K562 (cell line): Measurements from ENCODE around the gene FAM81B. TPM values are rescaled to one million over a fixed set of nuclear protein-coding genes. Genes with fewer than 3 reads are reported as not detected.

Source experiments
- ATAC-seq: fragments of 200-7000 bp; cut with Tn5 transposase; 3 replicates; pipeline ENCODE4 v1.9.1; 2020; ENCODE audit warnings: moderate library complexity
- BruUV-seq: library from RNA; stranded (reverse); fragments of 400-500 nt; replicated peaks from 2 replicates; lab custom pipeline; 2021; lab: Mats Ljungman, UMichigan
- CTCF ChIA-PET: fragments of 300-600 bp; formaldehyde crosslinking; extraction: SDS; loops from one replicate; lab custom pipeline; 2021; ENCODE audit warnings: low intra/inter-chr PET ratio; lab: Yijun Ruan, JAX
- POLR2A ChIA-PET: fragments of 300-600, 350-650 bp; sonication (Branson Sonifier 250); formaldehyde crosslinking; extraction: SDS; loops from one replicate; lab custom pipeline; 2021; ENCODE audit warnings: antibody characterized with exemption, inconsistent platforms; lab: Yijun Ruan, JAX
- DNase-seq, 4 experiments: peaks; one replicate each; pipeline versions ENCODE4 v3.0.0 to v3.0.0-alpha.2; 2011 to 2018; ENCODE audit warnings: low spot score in 3 of 4, mixed read lengths in 3 of 4; ENCODE audit errors: extremely low read depth in 1 of 4
- FAIRE-seq: peaks from 2 replicates; lab custom pipeline; 2011; peaks lifted over from hg19 to GRCh38; lab: Jason Lieb, UNC
- H2AFZ ChIP-seq: 2 replicates; pipeline ENCODE4 v1.6.0; 2011; ENCODE audit warnings: low read depth, low read length, control low read depth, inconsistent platforms
- H3K27ac ChIP-seq: fragments of 200-600 bp; 3 replicates; pipeline ENCODE4 v1.8.0; 2011; ENCODE audit warnings: low read depth, mild to moderate bottlenecking, control low read depth, inconsistent platforms, low read length, moderate library complexity, mixed read lengths; ENCODE audit errors: extremely low read depth
- H3K27me3 ChIP-seq, 2 experiments: fragments of 300-600 bp in 1 of 2; 2 replicates in 1 of 2; 3 replicates in 1 of 2; pipeline versions ENCODE4 v1.6.0 to v1.8.0; 2011; ENCODE audit warnings: inconsistent platforms in 2 of 2, low read length in 2 of 2, mild to moderate bottlenecking in 1 of 2, mixed read lengths in 1 of 2, moderate library complexity in 1 of 2; ENCODE audit not compliant: control insufficient read depth in 2 of 2, insufficient read depth in 2 of 2
- H3K36me3 ChIP-seq: fragments of 300-600 bp; 3 replicates; pipeline ENCODE4 v1.8.0; 2011; ENCODE audit warnings: mild to moderate bottlenecking, low read length, inconsistent platforms; ENCODE audit not compliant: control insufficient read depth, insufficient read depth
- H3K4me1 ChIP-seq, 2 experiments: fragments of 200-600 bp in 1 of 2; replicated peaks in 1 of 2; 2 replicates in 1 of 2; 3 replicates in 1 of 2; pipeline versions ENCODE4 v1.5.1 to v1.8.0; 2011; ENCODE audit warnings: inconsistent platforms in 2 of 2, low read length in 2 of 2, mild to moderate bottlenecking in 1 of 2, mixed read lengths in 1 of 2, moderate library complexity in 1 of 2; ENCODE audit not compliant: control insufficient read depth in 2 of 2, insufficient read depth in 2 of 2
- H3K4me2 ChIP-seq: 2 replicates; pipeline ENCODE4 v1.6.1; 2011; ENCODE audit warnings: low read length, control low read depth, inconsistent platforms, mixed read lengths; ENCODE audit not compliant: insufficient read depth
- H3K4me3 ChIP-seq: fragments of 200-600 bp; sonication (generic), shearing (Covaris generic); 2 replicates; pipeline ENCODE4 v1.5.1; 2016; ENCODE audit warnings: control low read depth, inconsistent platforms
- H3K79me2 ChIP-seq: fragments of 200-600 bp; 3 replicates; pipeline ENCODE4 v1.8.0; 2011; ENCODE audit warnings: low read length, inconsistent platforms; ENCODE audit not compliant: control insufficient read depth, insufficient read depth
- H3K9ac ChIP-seq, 2 experiments: 2 replicates each; pipeline versions ENCODE4 v1.6.0 to v1.6.1; 2011; ENCODE audit warnings: low read depth in 2 of 2, low read length in 2 of 2, control low read depth in 1 of 2, inconsistent platforms in 1 of 2, mild to moderate bottlenecking in 1 of 2, mixed read lengths in 1 of 2; ENCODE audit not compliant: insufficient read depth in 1 of 2
- H3K9me1 ChIP-seq: one replicate; pipeline ENCODE4 v1.6.0; 2011; ENCODE audit warnings: inconsistent platforms, mild to moderate bottlenecking, low read length, moderate library complexity; ENCODE audit not compliant: control insufficient read depth, insufficient read depth
- H3K9me3 ChIP-seq: replicated peaks from 2 replicates; pipeline ENCODE4 v1.5.1; 2011; ENCODE audit warnings: low read depth, low read length, inconsistent platforms; ENCODE audit not compliant: control insufficient read depth, insufficient read depth
- H4K20me1 ChIP-seq: replicated peaks from 2 replicates; pipeline ENCODE4 v1.6.1; 2011; ENCODE audit warnings: low read length, inconsistent platforms, mixed read lengths; ENCODE audit not compliant: control insufficient read depth, insufficient read depth
- CREBBP ChIP-seq: IDR thresholded peaks from one replicate; pipeline ENCODE4 v1.6.1; 2012; ENCODE audit warnings: low read depth, mild to moderate bottlenecking, control low read depth, inconsistent platforms, low read length
- NCOA4 ChIP-seq: fragments of 450-650 bp; IDR thresholded peaks from 2 replicates; pipeline ENCODE4 v1.6.1; 2018; ENCODE audit warnings: mild to moderate bottlenecking; ENCODE audit not compliant: partially characterized antibody
- NONO ChIP-seq, 2 experiments: fragments of 200-400 bp in 1 of 2; fragments of 450-650 bp in 1 of 2; formaldehyde crosslinking in 1 of 2; IDR thresholded peaks; 2 replicates each; pipeline ENCODE4 v1.6.1; 2017; ENCODE audit warnings: low read depth in 2 of 2, mild to moderate bottlenecking in 2 of 2, moderate library complexity in 2 of 2, low read length in 1 of 2
- RBM34 ChIP-seq: fragments of 200-400 bp; formaldehyde crosslinking; IDR thresholded peaks from 2 replicates; pipeline ENCODE4 v1.6.1; 2018; ENCODE audit warnings: low read length, borderline replicate concordance; ENCODE audit not compliant: insufficient read depth
- SMAD4 ChIP-seq: fragments of 250-450 bp; sonication (Bioruptor Pico); conservative IDR thresholded peaks from 2 replicates; pipeline ENCODE4 v1.8.0; 2021; ENCODE audit warnings: inconsistent platforms, mild to moderate bottlenecking, moderate library complexity
- SNIP1 ChIP-seq: fragments of 450-650 bp; IDR thresholded peaks from 2 replicates; pipeline ENCODE4 v1.7.1; 2017; ENCODE audit warnings: low read depth, mild to moderate bottlenecking
- TAF9B ChIP-seq: fragments of 450-650 bp; IDR thresholded peaks from 2 replicates; pipeline ENCODE4 v1.6.1; 2018; ENCODE audit warnings: mild to moderate bottlenecking; ENCODE audit not compliant: partially characterized antibody
- TCF7 ChIP-seq: sonication (generic); IDR thresholded peaks from 2 replicates; pipeline ENCODE4 v1.6.1; 2016; ENCODE audit warnings: antibody characterized with exemption, borderline replicate concordance
- TEAD2 ChIP-seq: fragments of 450-650 bp; IDR thresholded peaks from 2 replicates; pipeline ENCODE4 v1.6.1; 2016; ENCODE audit warnings: missing genetic modification characterization, control low read depth, missing compliant biosample characterization
- ZFP36 ChIP-seq: fragments of 150-350 bp; IDR thresholded peaks from 2 replicates; pipeline ENCODE4 v1.6.1; 2018; ENCODE audit warnings: low read length, low read depth; ENCODE audit not compliant: partially characterized antibody
- ZNF134 ChIP-seq: fragments of 250-450 bp; sonication (Bioruptor Pico); conservative IDR thresholded peaks from 2 replicates; pipeline ENCODE4 v1.4.0; 2020
- WGBS: fragments of 100-300 bp; shearing (Covaris generic); methylation state at CpG from one replicate; pipeline ENCODE4 v1.1.6; 2016; ENCODE audit warnings: low coverage, mixed read lengths; ENCODE audit not compliant: insufficient coverage; ENCODE audit errors: missing lambda C conversion rate; 5-methylcytosine and 5-hydroxymethylcytosine counted together
- in situ Hi-C: fragments of 300-500 bp; cut with MboI; formaldehyde crosslinking; loops from 4 replicates; pipeline ENCODE4 v1.15.0; 2018; ENCODE audit warnings: inconsistent platforms, mixed read lengths
- intact Hi-C: fragments of 100-400 bp; cut with micrococcal nuclease; formaldehyde crosslinking; loops from 2 replicates; pipeline ENCODE4 v1.14.2; 2022
- polyA plus RNA-seq, 8 experiments: library from polyadenylated mRNA; depleted of rRNA in 4 of 8; stranded (reverse) in 5 of 8; unstranded in 3 of 8; fragments of >200 nt; fragmentation: Nextera tagmentation in 2 of 8; fragmentation: Illumina TruSeq in 1 of 8; extraction: Ambion mirVana in 2 of 8; extraction: Trizol in 1 of 8; gene quantifications; 2 replicates each; pipeline versions ENCODE4 v1.2.1 to v1.2.3, GENCODE V29; 2011 to 2014; ENCODE audit warnings: inconsistent platforms in 1 of 8, missing spikeins in 1 of 8
- total RNA-seq, 7 experiments: library from RNA; depleted of rRNA in 6 of 7; stranded (reverse); fragments of >200 nt in 6 of 7; fragmentation: Illumina TruSeq in 2 of 7; extraction: Trizol in 2 of 7; gene quantifications; 2 replicates each; pipeline versions ENCODE4 v1.2.1 to v1.2.3, GENCODE V29; 2011 to 2021; ENCODE audit warnings: low replicate concordance in 1 of 7
- TF ChIP-seq, protein P1 (sequence below): fragments of 250-450 bp; sonication (Bioruptor Pico); IDR thresholded peaks from 2 replicates; pipeline ENCODE4 v1.5.0; 2022; ENCODE audit warnings: mild to moderate bottlenecking
- TF ChIP-seq, protein P2 (sequence below), 2 experiments: IDR thresholded peaks; 2 replicates each; pipeline ENCODE4 v1.6.1; 2012; ENCODE audit warnings: improper control_type of control experiment in 2 of 2, low read depth in 2 of 2, low read length in 2 of 2, borderline replicate concordance in 1 of 2

The FAM81B gene
- total and polyA plus RNA-seq, 9 of the 15 experiments (the other 6 are each of a cell fraction or from before 2014, with no cell fraction given), result 0.08 to 0.64 (median 0.25) TPM; not detected in 2

DNA sequence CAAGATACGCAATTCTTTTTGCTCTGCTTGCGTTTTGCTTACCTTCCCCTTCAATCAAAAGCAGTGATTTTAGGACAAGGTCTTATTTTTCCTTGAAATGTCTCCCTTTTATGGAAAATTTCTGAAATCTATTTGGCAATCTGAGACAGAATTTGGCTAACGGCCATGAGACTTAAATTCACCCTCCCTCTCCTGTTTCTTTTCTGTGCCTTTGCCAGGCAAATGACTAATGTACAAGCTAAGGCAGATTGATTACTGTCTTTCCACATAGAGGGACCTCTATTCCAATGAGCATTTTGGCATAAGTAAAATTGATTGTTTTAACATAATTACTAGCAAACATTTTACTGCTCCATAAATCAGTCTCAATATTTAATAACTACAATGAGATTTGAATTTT lies 31.7 kb downstream of the FAM81B start:
- DNase-seq (no peak), ATAC-seq (no peak), FAIRE-seq (no peak)
- H3K9ac ChIP-seq, result no peak overlapping the region
- H3K36me3 ChIP-seq, result no peaks in the 10 kb centered on the region
- H3K9me1 ChIP-seq, result no peaks in the 10 kb centered on the region
- no peaks in the 10 kb centered on the region for H3K79me2 ChIP-seq
- WGBS, result 1% methylated on average over 3 of the region's 3 CpGs
- H4K20me1 ChIP-seq, result no peaks in the 10 kb centered on the region
- no peaks in the 10 kb centered on the region for H3K4me1 ChIP-seq
- intact Hi-C loops (no loop called here), in situ Hi-C loops (no loop called here)
- no peaks in the 10 kb centered on the region for H3K9me3 ChIP-seq
- TF ChIP-seq TCF7 (no peak), RBM34 (no peak), NCOA4 (no peak), TAF9B (no peak), NONO (IDR thresholded peaks at IDR 0.05; ENCODE audit: low read depth in 2 of 2, low read length in 1 of 2) (no peak), TEAD2 (tag) (no peak), SNIP1 (no peak), SMAD4 (CRISPR knock-in tag) (no peak), ZNF134 (CRISPR knock-in tag) (no peak), ZFP36 (no peak), CREBBP (no peak)
- TF ChIP-seq, protein P1, sequence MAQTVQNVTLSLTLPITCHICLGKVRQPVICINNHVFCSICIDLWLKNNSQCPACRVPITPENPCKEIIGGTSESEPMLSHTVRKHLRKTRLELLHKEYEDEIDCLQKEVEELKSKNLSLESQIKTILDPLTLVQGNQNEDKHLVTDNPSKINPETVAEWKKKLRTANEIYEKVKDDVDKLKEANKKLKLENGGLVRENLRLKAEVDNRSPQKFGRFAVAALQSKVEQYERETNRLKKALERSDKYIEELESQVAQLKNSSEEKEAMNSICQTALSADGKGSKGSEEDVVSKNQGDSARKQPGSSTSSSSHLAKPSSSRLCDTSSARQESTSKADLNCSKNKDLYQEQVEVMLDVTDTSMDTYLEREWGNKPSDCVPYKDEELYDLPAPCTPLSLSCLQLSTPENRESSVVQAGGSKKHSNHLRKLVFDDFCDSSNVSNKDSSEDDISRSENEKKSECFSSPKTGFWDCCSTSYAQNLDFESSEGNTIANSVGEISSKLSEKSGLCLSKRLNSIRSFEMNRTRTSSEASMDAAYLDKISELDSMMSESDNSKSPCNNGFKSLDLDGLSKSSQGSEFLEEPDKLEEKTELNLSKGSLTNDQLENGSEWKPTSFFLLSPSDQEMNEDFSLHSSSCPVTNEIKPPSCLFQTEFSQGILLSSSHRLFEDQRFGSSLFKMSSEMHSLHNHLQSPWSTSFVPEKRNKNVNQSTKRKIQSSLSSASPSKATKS (CRISPR knock-in tag), result no peak
- TF ChIP-seq, protein P2, sequence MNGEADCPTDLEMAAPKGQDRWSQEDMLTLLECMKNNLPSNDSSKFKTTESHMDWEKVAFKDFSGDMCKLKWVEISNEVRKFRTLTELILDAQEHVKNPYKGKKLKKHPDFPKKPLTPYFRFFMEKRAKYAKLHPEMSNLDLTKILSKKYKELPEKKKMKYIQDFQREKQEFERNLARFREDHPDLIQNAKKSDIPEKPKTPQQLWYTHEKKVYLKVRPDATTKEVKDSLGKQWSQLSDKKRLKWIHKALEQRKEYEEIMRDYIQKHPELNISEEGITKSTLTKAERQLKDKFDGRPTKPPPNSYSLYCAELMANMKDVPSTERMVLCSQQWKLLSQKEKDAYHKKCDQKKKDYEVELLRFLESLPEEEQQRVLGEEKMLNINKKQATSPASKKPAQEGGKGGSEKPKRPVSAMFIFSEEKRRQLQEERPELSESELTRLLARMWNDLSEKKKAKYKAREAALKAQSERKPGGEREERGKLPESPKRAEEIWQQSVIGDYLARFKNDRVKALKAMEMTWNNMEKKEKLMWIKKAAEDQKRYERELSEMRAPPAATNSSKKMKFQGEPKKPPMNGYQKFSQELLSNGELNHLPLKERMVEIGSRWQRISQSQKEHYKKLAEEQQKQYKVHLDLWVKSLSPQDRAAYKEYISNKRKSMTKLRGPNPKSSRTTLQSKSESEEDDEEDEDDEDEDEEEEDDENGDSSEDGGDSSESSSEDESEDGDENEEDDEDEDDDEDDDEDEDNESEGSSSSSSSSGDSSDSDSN (IDR thresholded peaks at IDR 0.05; ENCODE audit: borderline replicate concordance in 1 of 2, low read depth in 2 of 2, low read length in 2 of 2), result no peak
- BruUV-seq, result no TSS peak
- no peak overlapping the region for H3K4me3 ChIP-seq
- ChIA-PET POLR2A (no interaction called here), CTCF (no interaction called here)
- no peaks in the 10 kb centered on the region; a peak in 2 of 5 replicates for H3K27me3 ChIP-seq
- H2AFZ ChIP-seq, result no peak overlapping the region
- H3K27ac ChIP-seq, result no peak overlapping the region
- no peak overlapping the region for H3K4me2 ChIP-seq
